ENCODE measurements around the gene ACKR1.

Gene ACKR1

GRCh38 chr1:159175571-159175970 is 29.1 kb upstream of the ACKR1 start:
- no peak for DNase-seq
- ATAC-seq (replicated peaks), result no peak
- H3K27me3 Mint-ChIP-seq, result peaks cover 67 to 77% of the 10 kb centered on the region in 2 donors
- peaks cover 5 to 6% of the 10 kb centered on the region in 2 donors for H3K4me1 Mint-ChIP-seq (ENCODE audit: low read depth in 2 of 2)
- no peak overlapping the region for H3K27ac Mint-ChIP-seq
- H3K9me3 Mint-ChIP-seq, result no peaks in the 10 kb centered on the region
- no peak overlapping the region for H3K4me3 Mint-ChIP-seq
- peaks cover 3% of the 10 kb centered on the region for H3K36me3 Mint-ChIP-seq (ENCODE audit: insufficient read depth)

- Mint-ChIP-seq H3K36me3 (ENCODE audit: insufficient read depth) (no peaks in the 10 kb centered on the region), H3K9me3 (no peaks in the 10 kb centered on the region), H3K4me3 (no peak overlapping the region), H3K4me1 (ENCODE audit: low read depth in 2 of 2) (no peaks in the 10 kb centered on the region), H3K27ac (no peak overlapping the region), H3K27me3 (peaks cover 72 to 78% of the 10 kb centered on the region in 2 donors)
- DNase-seq (no peak), ATAC-seq (replicated peaks) (peak; percentile 37)
Measured at GRCh38 chr1:159177272-159177907, 27.3 kb upstream of the ACKR1 start.

GRCh38 chr1:159179906-159180305 is 24.8 kb upstream of the ACKR1 start:
- no peaks in the 10 kb centered on the region for H3K9me3 Mint-ChIP-seq
- H3K27ac Mint-ChIP-seq, result no peak overlapping the region
- no peaks in the 10 kb centered on the region for H3K4me1 Mint-ChIP-seq (ENCODE audit: low read depth in 2 of 2)
- H3K4me3 Mint-ChIP-seq, result no peak overlapping the region
- no peaks in the 10 kb centered on the region for H3K36me3 Mint-ChIP-seq (ENCODE audit: insufficient read depth)
- peaks cover 54 to 68% of the 10 kb centered on the region in 2 donors for H3K27me3 Mint-ChIP-seq
- ATAC-seq (replicated peaks), result no peak
- DNase-seq, result no peak

DNA sequence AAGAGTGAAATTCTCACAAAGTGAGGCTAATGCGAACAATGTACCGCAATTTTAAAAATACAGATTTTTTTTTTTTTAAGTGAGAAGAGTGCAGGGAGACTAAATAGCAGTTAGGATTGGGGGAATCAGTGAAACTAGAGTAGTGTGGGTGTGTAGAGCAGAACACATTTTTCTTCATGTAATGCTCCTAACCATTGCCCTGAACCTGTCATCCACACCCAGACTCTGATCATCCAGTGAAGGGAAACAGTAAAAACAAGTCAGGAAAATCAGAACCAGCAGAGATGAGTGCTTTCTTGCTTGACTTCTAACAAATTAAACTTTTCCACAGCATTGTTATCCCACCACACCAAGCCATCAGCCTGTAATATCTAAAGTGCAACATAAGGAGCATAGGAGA is 24.2 kb upstream of the ACKR1 start:
- Mint-ChIP-seq H3K27ac (no peak overlapping the region), H3K4me3 (no peak overlapping the region), H3K27me3 (peaks cover 52 to 64% of the 10 kb centered on the region in 2 donors), H3K9me3 (no peaks in the 10 kb centered on the region), H3K36me3 (ENCODE audit: insufficient read depth) (no peaks in the 10 kb centered on the region), H3K4me1 (ENCODE audit: low read depth in 2 of 2) (no peaks in the 10 kb centered on the region)
- DNase-seq (no peak), ATAC-seq (replicated peaks) (no peak)

DNA sequence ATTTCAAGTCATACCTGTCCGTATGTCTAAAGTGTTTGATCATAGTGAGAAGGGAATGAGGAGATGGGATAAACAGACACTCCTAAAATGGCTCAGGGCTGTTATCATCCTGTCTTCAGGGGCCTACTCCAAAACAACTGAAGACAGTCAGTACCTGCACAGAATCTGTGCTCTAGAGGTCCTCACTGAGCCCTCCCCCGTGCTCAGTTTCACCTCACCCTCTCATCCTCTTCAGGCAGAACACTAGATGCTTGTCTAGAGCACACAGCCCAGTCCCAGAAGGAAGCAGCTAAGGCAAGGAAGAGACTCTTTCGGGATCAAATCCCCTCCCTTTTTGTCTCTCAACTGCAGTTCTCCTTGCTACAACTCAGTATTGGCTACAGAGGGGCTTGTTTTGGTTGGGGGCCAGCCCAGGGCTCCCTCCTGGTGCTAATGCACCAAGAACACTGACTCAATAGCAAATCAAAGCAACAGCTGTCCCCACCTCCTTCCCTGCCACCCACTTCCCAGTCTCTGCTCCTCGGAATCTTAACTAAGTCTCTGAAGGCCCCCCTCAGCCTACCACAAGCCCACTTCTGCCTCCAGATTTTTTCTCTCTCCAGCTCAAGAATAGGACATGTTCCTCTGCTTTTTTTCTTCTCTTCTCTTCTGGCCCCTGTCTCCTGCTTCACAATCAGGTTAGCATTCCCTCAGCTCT is 23.2 kb upstream of the ACKR1 start:
- no peaks in the 10 kb centered on the region for H3K4me1 Mint-ChIP-seq (ENCODE audit: low read depth in 2 of 2)
- H3K36me3 Mint-ChIP-seq (ENCODE audit: insufficient read depth), result no peaks in the 10 kb centered on the region
- no peak for DNase-seq
- ATAC-seq (replicated peaks), result no peak
- H3K9me3 Mint-ChIP-seq, result no peaks in the 10 kb centered on the region
- H3K4me3 Mint-ChIP-seq, result no peak overlapping the region
- no peak overlapping the region for H3K27ac Mint-ChIP-seq
- H3K27me3 Mint-ChIP-seq, result peaks cover 62 to 70% of the 10 kb centered on the region in 2 donors

DNA sequence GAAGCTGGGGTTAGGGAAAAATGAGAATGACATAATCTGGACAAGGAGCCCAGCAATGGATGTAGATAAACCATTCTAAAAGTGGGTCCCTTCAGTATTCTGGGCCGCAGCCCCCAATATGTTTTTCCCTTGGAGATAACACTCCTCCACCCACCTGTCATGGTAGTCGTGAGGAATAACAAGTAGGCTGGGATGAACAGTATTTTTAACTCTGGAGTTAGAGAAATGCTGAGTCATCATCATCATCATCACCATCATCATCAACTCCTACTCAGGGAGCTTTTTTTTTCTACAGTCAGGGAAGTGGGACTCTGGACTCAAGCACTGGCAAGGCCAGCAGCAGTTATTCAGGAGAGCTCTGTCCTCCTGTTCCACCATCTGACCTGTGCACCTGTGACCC is 20.5 kb upstream of the ACKR1 start:
- H3K9me3 Mint-ChIP-seq, result no peaks in the 10 kb centered on the region

GRCh38 chr1:159185121-159185520 is 19.6 kb upstream of the ACKR1 start:
- Mint-ChIP-seq H3K27ac (no peak overlapping the region), H3K36me3 (ENCODE audit: insufficient read depth) (no peaks in the 10 kb centered on the region), H3K4me3 (no peak overlapping the region), H3K4me1 (ENCODE audit: low read depth in 2 of 2) (peaks cover 10 to 11% of the 10 kb centered on the region in 2 donors), H3K9me3 (no peaks in the 10 kb centered on the region), H3K27me3 (peaks cover 75 to 86% of the 10 kb centered on the region in 2 donors)
- DNase-seq (no peak), ATAC-seq (replicated peaks) (no peak)

More for the DNA sequence above, 20.5 kb upstream of the ACKR1 start:
- H3K4me1 Mint-ChIP-seq (ENCODE audit: low read depth in 2 of 2), result peaks cover 10 to 11% of the 10 kb centered on the region in 2 donors
- H3K4me3 Mint-ChIP-seq, result no peak overlapping the region
- no peak overlapping the region for H3K27ac Mint-ChIP-seq
- no peak for DNase-seq
- H3K27me3 Mint-ChIP-seq, result peaks cover 76 to 86% of the 10 kb centered on the region in 2 donors
- ATAC-seq (replicated peaks), result no peak
- H3K36me3 Mint-ChIP-seq (ENCODE audit: insufficient read depth), result no peaks in the 10 kb centered on the region

GRCh38 chr1:159187033-159187432 is 17.6 kb upstream of the ACKR1 start:
- Mint-ChIP-seq H3K36me3 (ENCODE audit: insufficient read depth) (no peaks in the 10 kb centered on the region), H3K27ac (no peak overlapping the region), H3K9me3 (no peaks in the 10 kb centered on the region), H3K27me3 (peaks cover 67 to 84% of the 10 kb centered on the region in 2 donors), H3K4me3 (no peak overlapping the region), H3K4me1 (ENCODE audit: low read depth in 2 of 2) (peaks cover 10 to 11% of the 10 kb centered on the region in 2 donors)
- DNase-seq, result no peak
- ATAC-seq (replicated peaks), result no peak

DNA sequence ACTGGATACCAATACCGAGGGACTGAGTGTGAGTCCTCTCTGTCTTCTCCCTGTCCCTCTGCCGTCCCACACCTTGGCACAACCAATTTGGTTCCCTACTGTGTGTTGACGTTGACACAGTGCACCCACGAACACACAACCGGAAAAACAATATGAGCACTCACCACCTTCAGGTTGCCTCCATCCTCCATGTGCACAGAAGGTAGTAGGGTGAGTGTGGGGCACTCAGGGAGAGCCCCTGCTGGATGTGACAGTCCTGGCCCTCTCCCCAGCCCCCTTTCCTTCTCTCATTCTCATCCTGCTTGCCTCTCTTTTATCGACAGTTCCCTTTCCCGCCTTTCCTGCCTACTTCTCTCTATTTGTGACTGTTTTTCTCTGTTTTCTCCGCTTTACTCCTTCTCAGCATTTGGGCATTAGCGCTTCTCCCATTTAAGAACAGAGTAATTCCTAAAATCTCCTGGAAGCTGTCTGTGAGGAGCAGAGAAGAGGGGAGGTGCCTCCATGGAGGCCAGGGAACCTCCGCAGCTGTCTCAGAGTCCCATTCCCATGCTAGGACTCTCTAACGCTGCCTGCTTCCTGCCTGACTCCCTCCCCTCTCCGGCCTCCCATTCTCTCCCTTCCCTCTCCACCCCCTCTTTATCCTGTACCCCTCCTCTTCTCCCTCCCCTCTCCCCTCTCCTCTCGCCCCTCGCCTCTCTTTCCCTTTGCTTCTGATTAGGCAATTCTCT is 16.9 kb upstream of the ACKR1 start:
- H3K4me1 Mint-ChIP-seq (ENCODE audit: low read depth in 2 of 2), result peaks cover 10 to 11% of the 10 kb centered on the region in 2 donors
- DNase-seq, result no peak
- H3K9me3 Mint-ChIP-seq, result no peaks in the 10 kb centered on the region
- no peaks in the 10 kb centered on the region for H3K36me3 Mint-ChIP-seq (ENCODE audit: insufficient read depth)
- peak overlapping the region in 1 of 2 donors; percentile 60 for H3K4me3 Mint-ChIP-seq
- no peak for ATAC-seq (replicated peaks)
- no peak overlapping the region for H3K27ac Mint-ChIP-seq
- peaks cover 65 to 85% of the 10 kb centered on the region in 2 donors for H3K27me3 Mint-ChIP-seq

DNA sequence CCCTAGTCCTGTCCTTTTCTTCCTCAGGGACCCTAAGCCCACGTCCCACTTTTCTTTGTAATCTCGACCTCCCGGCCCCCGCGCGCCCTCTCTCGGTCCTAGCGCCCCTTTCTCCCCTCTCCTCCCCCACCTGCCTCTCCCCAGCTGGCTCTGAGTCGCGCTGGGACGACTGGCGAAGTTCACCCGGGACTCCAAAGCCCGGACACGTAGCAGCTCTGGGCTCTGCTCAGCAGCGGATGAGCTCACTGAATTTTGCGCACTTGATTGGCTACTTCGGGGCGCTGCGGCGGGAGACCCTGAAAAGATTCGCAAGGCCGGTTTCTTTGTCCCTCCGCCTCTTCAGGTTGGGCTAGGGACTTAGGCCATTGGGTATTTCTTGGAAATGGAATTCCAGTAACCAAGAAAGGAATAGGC is 16.3 kb upstream of the ACKR1 start:
- peak; percentile 32 for ATAC-seq (replicated peaks)

DNA sequence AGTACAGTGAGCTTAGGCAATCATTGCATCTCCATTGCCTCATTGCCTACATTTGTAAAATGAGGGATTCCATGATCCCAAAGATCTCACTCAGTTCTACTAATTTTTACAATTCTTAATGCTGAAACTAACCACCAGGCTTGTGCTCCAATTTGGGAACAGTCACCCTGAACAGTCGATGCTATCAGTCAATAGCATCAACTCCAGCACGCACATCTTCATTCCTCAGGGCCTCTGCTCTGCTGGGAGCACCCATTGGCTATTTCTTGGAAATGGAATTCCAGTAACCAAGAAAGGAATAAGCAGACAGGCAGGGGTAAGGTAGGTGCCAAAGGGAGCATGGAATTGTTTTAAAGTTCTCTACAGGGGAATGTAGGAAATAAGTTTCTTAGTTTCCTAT is 14.2 kb upstream of the ACKR1 start:
- H3K36me3 Mint-ChIP-seq (ENCODE audit: insufficient read depth), result no peaks in the 10 kb centered on the region
- no peaks in the 10 kb centered on the region for H3K9me3 Mint-ChIP-seq
- no peak overlapping the region for H3K27ac Mint-ChIP-seq
- H3K4me3 Mint-ChIP-seq, result no peak overlapping the region
- DNase-seq, result no peak
- no peak for ATAC-seq (replicated peaks)
- H3K27me3 Mint-ChIP-seq, result peaks cover 65 to 86% of the 10 kb centered on the region in 2 donors
- peaks cover 10 to 11% of the 10 kb centered on the region in 2 donors for H3K4me1 Mint-ChIP-seq (ENCODE audit: low read depth in 2 of 2)

More for the DNA sequence above, 16.3 kb upstream of the ACKR1 start:
- Mint-ChIP-seq H3K4me3 (peak overlapping the region in 1 of 2 donors; percentile 60), H3K27ac (no peak overlapping the region), H3K27me3 (peaks cover 65 to 84% of the 10 kb centered on the region in 2 donors), H3K36me3 (ENCODE audit: insufficient read depth) (no peaks in the 10 kb centered on the region), H3K4me1 (ENCODE audit: low read depth in 2 of 2) (peaks cover 10 to 11% of the 10 kb centered on the region in 2 donors), H3K9me3 (no peaks in the 10 kb centered on the region)
- DNase-seq, result no peak

- ATAC-seq (replicated peaks) (no peak), DNase-seq (no peak)
- H3K27ac Mint-ChIP-seq, result no peak overlapping the region
- no peaks in the 10 kb centered on the region for H3K4me1 Mint-ChIP-seq (ENCODE audit: low read depth in 2 of 2)
- H3K27me3 Mint-ChIP-seq, result peaks cover 58 to 75% of the 10 kb centered on the region in 2 donors
- H3K4me3 Mint-ChIP-seq, result no peak overlapping the region
- H3K9me3 Mint-ChIP-seq, result no peaks in the 10 kb centered on the region
- no peaks in the 10 kb centered on the region for H3K36me3 Mint-ChIP-seq (ENCODE audit: insufficient read depth)
Measured at GRCh38 chr1:159196543-159196942, 8.1 kb upstream of the ACKR1 start.

- DNase-seq, result peak; percentile 13 to 38 (median 14)
- no peaks in the 10 kb centered on the region for H3K36me3 Mint-ChIP-seq (ENCODE audit: insufficient read depth)
- H3K4me1 Mint-ChIP-seq (ENCODE audit: low read depth in 2 of 2), result no peaks in the 10 kb centered on the region
- no peak for ATAC-seq (replicated peaks)
- peaks cover 68 to 78% of the 10 kb centered on the region in 2 donors for H3K27me3 Mint-ChIP-seq
- no peak overlapping the region for H3K4me3 Mint-ChIP-seq
- H3K9me3 Mint-ChIP-seq, result no peaks in the 10 kb centered on the region
- H3K27ac Mint-ChIP-seq, result no peak overlapping the region
Measured at GRCh38 chr1:159197561-159198557, 6.8 kb upstream of the ACKR1 start.
